ENCODE data around the gene LYST.

GRCh38 chr1:235776396-235776795 is 90.3 kb downstream of the LYST start:
- TF ChIP-seq CTCF (IDR thresholded peaks at IDR 0.05) (no peak), POLR2A (IDR thresholded peaks at IDR 0.05) (no peak)
